Panc1 (cell line): ENCODE measurements around the gene KDM4B.

Experiments used
- CTCF ChIP-seq: fragments of 450-650 bp; IDR thresholded peaks from 2 replicates; pipeline ENCODE4 v1.5.1; 2017; ENCODE audit warnings: mild to moderate bottlenecking
- SIN3A ChIP-seq: IDR thresholded peaks from 2 replicates; pipeline ENCODE4 v1.6.1; 2012; ENCODE audit warnings: low read depth, mild to moderate bottlenecking, low read length, moderate library complexity, borderline replicate concordance; ENCODE audit not compliant: insufficient read depth

DNA sequence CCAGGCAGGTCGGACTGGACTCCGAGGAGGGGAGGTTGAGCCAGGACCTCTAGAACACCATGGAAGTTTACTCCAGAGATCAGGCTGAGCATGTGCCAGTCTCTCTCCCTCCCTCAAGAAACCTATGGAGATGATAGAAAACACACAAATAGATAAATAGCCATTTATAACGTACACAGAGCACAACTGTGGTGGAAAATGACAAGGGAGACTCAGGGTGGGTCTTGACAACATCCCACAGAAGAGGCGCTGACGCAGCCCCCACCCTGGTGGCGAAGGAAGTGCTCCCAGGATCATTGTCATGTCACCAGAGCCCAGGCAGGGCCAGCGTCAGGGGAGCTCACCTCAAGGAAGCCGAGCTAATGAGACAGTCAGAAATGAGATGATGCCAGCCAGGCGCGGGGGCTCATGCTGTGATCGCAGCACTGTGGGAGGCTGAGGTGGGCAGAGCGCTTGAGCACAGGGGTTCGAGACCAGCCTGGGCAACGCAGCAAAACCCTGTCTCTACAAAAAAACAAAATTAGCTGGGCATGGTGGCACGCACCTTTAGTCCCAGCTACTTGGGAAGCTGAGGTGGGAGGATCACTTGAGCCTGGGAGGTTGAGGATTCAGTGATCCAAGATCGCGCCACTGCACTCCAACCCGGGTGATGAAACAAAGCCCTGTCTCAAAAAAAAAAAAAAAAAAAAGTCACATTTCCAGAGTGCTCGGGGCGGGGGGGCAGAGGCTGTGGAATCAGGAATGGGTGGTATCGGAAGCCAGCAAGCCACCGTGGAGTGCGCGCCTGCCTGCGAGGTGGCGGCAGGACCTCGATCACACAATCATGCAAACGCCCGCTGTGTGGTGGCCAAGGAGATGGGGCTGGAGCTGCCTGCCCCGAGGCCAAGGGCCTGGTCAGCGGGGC is 178.4 kb downstream of the KDM4B start:
- TF ChIP-seq SIN3A (no peak), CTCF (no peak)
